ENCODE data around the gene RIPOR1.
A peak's percentile ranks its signal among the peaks of the same experiment; 100 is the strongest.
"Not testable (repeated sequence)": the region's sequence is repeated elsewhere in the genome, so short reads cannot be mapped to it uniquely, and the experiment has no call there.

The RIPOR1 gene

DNA sequence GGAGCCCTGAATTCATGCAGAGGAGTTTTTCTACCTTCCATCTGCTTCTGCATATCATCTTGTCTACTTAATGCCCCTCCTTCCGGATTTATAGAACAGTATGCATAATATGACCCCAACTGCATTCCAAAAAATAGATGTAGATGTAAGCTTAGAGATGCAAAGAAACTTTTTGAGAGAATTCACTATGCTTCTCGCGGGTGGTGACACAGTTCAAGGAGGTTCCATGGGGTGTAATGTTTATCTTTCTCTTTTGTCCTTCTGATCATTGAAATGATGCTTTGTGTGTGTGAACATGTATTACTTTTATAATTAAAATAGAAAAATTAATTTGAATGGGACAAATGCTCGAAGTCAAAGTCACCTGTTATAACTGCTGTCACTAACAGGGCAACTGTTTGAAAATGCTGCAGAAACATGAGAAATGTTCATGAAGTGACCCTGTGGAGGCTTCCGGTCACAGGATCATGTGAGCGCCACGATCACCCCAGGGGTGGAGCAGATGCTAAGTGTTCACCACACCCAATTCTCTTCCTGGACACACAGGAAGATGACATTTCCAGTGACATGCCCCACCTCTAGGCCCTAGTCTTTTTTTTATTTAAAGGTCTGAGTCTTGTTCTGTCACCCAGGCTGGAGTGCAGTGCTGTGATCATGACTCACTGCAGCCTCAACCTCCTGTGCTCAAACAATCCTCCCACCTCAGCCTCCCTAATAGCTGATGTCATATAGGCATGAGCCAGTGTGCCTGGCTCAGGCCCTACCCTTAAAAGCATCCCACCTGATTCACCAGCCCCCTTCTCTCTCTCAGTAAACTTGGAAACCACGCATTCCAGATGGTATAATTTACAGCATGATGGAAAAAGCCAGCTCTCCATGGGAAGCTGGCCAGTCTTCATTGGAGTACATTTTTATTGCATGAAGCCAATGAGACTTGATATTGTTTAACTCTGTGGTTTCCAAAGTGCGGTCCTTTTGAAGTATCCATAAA lies 24.3 kb upstream of the RIPOR1 start:
- in situ Hi-C loops (cut with HindIII; ENCODE audit: low sequenced_read_pairs), result no loop called here
- H3K4me3 ChIP-seq (ENCODE audit: low read depth, low read length), result no peak overlapping the region
- peak; percentile 40 for DNase-seq (ENCODE audit: low read depth, low spot score)
- TF ChIP-seq, protein P1, sequence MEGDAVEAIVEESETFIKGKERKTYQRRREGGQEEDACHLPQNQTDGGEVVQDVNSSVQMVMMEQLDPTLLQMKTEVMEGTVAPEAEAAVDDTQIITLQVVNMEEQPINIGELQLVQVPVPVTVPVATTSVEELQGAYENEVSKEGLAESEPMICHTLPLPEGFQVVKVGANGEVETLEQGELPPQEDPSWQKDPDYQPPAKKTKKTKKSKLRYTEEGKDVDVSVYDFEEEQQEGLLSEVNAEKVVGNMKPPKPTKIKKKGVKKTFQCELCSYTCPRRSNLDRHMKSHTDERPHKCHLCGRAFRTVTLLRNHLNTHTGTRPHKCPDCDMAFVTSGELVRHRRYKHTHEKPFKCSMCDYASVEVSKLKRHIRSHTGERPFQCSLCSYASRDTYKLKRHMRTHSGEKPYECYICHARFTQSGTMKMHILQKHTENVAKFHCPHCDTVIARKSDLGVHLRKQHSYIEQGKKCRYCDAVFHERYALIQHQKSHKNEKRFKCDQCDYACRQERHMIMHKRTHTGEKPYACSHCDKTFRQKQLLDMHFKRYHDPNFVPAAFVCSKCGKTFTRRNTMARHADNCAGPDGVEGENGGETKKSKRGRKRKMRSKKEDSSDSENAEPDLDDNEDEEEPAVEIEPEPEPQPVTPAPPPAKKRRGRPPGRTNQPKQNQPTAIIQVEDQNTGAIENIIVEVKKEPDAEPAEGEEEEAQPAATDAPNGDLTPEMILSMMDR (IDR thresholded peaks at IDR 0.05; ENCODE audit: low read depth, low read length), result no peak

DNA sequence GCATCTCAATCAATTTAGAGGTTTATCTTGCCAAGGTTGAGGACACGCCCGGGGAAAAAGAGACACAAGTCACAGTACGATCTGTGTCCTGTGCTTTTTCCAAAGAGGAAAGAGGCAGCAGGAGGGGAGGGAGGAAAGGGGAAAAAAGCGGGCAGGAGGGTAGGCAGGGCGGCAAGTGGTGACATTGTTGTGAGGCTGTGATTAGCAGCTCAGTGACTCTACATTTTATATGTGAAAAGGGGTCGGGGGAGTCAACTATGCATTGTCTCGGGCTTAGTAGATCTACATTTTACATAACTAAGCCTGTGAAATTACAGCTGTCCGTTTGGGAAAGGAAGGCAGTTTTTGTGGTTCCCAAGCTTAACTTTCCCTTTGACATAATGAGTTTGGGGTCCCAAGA lies 22.2 kb upstream of the RIPOR1 start:
- TF ChIP-seq, protein P1 (IDR thresholded peaks at IDR 0.05; ENCODE audit: low read depth, low read length), result no peak
- H3K4me3 ChIP-seq (ENCODE audit: low read depth, low read length), result no peak overlapping the region
- no peak for DNase-seq (ENCODE audit: low read depth, low spot score)
- in situ Hi-C loops (cut with HindIII; ENCODE audit: low sequenced_read_pairs), result no loop called here

DNA sequence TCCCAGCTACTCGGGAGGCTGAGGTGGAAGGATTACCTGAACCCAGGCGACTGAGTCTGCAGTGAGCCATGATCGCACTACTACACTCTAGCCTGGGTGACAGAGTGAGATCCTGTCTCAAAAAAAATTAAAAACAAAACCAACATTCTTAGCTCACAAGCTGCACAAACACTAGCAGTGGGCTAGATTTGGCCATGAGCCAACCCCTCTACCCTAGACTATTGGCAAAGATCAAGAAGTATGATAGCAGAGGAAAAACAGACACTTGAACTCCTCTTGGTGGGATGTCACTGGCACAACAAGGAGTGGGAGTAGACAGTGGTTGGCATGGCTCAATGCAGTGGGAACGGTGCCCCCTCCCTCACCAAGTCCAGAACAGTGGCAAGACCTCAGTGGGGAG lies 19.6 kb upstream of the RIPOR1 start:
- in situ Hi-C loops (cut with HindIII; ENCODE audit: low sequenced_read_pairs), result no loop called here
- TF ChIP-seq, protein P1 (IDR thresholded peaks at IDR 0.05; ENCODE audit: low read depth, low read length), result no peak

DNA sequence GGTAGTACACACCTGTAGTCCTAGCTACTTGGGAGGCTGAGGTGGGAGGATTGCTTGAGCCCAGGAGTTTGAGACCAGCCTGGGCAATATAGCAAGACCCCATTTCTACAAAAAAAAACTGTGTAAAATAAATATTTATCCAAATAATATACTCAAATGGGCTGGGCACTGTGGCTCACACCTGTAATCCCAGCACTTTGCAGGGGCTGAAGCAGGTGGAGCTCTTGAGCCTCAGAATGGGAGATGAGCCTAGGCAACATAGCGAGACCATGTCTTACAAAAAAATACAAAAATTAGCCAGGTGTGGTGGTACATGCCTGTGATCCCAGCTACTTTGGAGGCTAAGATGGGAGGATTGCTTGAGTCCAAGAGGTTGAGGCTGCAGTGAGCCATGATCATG lies 14.7 kb upstream of the RIPOR1 start:
- DNase-seq (ENCODE audit: low read depth, low spot score); in situ Hi-C loops (cut with HindIII; ENCODE audit: low sequenced_read_pairs): not testable (repeated sequence)

More for the DNA sequence above, 19.6 kb upstream of the RIPOR1 start:
- DNase-seq (ENCODE audit: low read depth, low spot score), result no peak
- H3K4me3 ChIP-seq (ENCODE audit: low read depth, low read length), result no peak overlapping the region

DNA sequence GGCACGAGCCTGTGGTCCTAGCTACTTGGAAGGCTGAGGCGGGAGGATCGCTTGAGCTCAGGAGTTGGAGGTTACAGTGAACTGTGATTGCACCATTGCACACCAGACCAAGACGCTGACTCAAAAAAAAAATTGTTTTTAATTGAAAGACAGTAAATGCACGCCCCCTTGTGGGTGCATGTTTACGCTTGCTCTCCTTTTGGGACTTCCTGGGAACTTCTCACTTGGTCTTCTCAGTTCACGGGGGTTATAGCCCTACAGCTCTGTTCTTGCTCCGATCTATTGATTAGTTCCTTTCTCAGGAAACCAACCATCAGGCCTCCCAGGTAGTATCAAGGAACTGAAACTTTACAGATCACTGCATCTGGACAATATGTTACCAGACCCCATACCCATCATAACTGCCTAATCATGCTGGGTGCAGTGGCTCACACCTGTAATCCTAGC lies 14.2 kb upstream of the RIPOR1 start:
- DNase-seq (ENCODE audit: low read depth, low spot score), result peak; percentile 80
- no peak overlapping the region for H3K4me3 ChIP-seq (ENCODE audit: low read depth, low read length)
- TF ChIP-seq, protein P1 (IDR thresholded peaks at IDR 0.05; ENCODE audit: low read depth, low read length), result peak; percentile 73
- in situ Hi-C loops (cut with HindIII; ENCODE audit: low sequenced_read_pairs), result no loop called here

More for the DNA sequence above, 14.7 kb upstream of the RIPOR1 start:
- H3K4me3 ChIP-seq (ENCODE audit: low read depth, low read length), result not testable (repeated sequence)

DNA sequence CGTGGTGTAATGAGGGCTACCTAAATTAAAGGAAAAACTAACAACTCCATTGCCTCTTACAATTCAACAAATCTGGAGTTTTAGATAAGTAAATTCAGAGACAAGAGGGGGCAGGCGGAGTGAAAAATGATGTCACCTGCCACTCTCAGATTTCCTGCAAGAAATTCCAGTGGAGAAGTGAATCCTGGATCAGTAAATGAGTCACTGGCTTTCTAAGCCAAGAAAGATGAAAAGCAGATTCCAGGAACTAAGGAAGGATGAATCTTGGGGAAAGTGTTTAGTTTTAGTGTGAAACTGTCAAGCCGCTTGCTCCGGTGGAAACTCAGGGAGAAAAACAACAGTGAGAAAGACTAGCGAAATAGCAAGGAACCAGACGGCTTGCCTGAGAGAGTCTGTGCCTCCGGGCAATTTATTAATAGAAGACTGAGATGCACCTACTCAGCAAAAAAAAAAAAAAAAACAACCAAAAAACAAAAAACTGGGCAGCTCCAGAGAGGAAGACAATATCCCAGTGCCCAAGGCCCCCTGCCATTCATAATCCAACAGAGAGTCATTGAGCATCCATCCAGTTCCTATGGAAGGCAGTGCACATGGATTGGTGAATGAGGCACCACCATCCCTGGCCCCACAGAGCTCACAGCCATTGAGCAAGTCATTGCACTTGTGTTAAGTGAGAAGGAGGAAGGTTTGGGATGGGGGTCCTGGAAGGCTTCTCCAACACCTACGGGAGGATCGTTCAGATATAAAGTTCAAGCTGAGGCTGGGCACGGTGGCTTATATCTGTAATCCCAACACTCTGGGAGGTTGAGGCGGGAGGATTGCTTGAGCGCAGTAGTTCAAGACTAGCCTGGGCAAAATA lies 12.1 kb upstream of the RIPOR1 start:
- TF ChIP-seq, protein P1 (IDR thresholded peaks at IDR 0.05; ENCODE audit: low read depth, low read length), result no peak
- DNase-seq (ENCODE audit: low read depth, low spot score), result peak; percentile 61
- H3K4me3 ChIP-seq (ENCODE audit: low read depth, low read length), result no peak overlapping the region
- in situ Hi-C loops (cut with HindIII; ENCODE audit: low sequenced_read_pairs), result no loop called here

Measured in astrocyte of the spinal cord (primary cell).